GM15510 (cell line): ENCODE results near the gene OSBPL1A.

ENCODE experiments used
- POLR2A ChIP-seq: IDR thresholded peaks from 3 replicates; pipeline ENCODE4 v1.6.1; 2011; ENCODE audit warnings: borderline replicate concordance; ENCODE audit not compliant: insufficient read length; ENCODE audit errors: extremely low read depth

Gene OSBPL1A

DNA sequence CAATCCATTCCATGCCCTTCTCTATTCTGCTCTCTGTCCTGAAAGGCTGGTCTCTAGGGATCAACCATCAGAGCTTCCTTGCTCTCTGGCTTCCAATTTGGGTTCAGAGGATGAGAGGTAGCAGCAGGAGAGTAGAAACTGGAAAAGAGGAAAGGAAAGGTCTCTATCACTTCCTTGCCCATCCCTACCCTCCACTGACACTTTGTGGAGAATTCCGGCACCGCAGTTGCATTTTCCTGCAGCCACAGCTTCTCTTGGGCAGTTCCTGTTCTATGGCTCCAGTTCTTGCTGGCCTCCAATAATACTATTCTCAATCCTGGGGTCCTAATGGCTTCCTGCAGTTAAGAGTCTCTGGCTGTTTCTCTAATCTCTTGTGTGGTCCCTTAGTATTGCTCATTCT lies 15.5 kb upstream of the OSBPL1A start:
- TF ChIP-seq POLR2A = no peak

DNA sequence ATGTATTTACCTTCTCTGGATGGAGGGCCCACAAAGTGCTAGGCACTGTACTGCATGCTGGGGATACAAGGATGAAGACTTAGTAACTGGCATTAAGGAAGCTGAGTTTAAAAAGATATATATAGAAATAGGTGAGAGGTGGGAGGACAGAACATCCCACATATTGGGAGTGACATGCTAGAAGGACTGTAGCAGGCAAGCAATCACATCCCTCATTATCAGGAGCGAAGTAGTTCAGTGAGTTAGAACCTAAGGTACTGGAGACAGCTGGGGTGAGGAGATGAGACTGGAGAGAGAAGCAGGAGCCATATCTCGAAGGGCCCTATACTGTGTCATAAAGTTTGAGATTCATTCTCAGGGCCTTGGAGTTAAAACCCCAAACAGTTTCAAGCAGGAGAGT lies 10.9 kb upstream of the OSBPL1A start:
- no peak for TF ChIP-seq POLR2A

DNA sequence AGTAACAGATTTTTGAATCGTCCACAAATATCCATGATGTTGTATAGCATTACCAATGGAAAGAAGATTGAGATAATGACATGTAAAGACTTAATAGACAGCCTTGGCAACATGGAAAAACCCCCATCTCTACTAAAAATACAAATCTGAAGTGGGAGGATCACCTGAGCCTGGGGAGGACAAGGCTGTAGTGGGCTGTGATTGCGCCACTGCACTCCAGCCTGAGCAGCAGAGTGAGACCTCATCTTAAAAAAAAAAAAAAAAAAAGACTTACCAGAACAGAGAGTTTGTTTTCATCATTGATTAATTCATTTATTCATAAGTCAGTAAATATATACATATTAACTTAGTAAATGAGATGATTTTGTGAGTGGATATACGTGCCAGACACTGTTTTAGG lies 7.0 kb upstream of the OSBPL1A start:
- TF ChIP-seq POLR2A = no peak

DNA sequence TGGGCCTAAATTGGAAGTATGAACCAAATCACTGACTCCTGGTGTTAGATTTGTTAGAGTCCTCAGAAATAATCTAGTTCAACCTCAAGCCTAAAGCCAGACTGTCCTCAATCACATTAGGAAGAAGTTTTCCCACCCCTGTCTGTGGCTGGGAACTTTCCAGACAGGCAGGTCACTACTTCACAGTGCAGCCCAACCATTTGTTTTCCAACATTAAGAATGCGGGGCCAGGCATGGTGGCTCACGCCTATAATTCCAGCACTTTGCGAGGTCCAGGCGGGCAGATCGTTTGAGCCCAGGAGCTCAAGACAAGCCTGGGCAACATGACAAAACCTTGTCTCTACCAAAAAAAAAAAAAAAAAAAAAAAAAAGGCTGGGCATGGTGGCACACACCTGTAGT lies 5.5 kb upstream of the OSBPL1A start:
- TF ChIP-seq POLR2A = no peak

DNA sequence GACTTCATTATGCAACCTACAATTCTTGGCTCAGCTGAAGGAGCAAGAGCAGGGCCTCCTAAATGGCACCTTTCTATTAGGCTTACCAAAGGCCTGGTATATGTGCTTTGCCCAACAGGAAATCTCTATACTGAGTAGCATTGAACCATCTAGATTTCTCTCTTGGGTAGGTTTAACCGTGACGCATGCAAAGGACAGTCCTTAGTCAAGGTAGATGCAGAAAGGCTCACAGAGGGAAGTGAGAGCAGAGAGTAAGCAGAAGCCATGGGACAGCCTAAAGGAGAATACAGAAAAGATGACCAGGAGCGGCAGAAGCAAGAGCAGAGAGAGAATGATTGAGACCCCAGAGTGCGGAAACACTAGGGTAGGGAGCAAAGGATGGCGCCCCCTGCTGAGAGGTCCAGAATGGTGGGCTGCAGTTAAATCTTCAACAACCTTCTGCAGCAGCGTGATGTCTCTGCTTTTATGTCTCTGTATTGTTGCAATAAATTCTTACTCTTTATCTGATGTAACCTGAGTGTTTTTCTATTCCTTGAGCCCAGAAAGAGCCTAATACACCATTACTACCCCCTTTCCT lies 4.7 kb upstream of the OSBPL1A start:
- no peak for TF ChIP-seq POLR2A

DNA sequence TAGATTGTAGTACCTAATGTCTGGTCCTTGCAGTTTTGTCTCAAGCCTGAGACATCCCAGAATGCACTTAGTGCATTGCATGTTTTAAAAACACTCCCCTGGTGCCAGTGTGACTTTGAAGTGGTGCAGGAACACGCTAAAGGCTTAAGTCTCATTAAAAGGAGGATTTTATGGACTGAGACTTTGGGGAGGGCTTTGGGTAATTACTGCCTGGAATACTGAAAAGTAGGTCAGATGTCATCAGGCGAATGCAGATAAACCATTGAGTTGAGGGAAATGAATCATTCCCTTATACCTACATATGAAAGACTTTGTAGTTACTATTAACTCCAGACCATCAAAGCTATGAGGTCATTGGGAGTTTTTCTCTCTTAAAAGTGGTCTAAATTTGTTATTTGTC lies 3.0 kb upstream of the OSBPL1A start:
- no peak for TF ChIP-seq POLR2A

DNA sequence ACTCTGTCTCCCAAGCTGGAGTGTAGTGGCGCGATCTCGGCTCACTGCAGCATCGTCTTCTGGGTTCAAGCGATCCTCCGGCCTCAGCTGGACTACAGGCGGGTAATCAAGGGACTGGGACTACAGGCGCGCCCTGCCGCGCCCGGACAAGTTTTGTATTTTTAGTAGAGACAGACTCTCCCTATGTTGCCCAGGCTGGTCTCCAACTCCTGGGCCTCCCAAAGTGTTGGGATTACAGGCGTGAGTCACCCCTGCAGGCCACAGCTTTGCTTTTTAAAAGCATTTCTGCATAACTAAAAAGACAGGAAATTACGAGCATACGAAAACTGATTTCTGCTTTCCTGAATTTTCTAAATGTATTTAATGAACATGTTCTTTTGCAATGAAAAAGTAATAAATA lies 916 bp upstream of the OSBPL1A start:
- no peak for TF ChIP-seq POLR2A

DNA sequence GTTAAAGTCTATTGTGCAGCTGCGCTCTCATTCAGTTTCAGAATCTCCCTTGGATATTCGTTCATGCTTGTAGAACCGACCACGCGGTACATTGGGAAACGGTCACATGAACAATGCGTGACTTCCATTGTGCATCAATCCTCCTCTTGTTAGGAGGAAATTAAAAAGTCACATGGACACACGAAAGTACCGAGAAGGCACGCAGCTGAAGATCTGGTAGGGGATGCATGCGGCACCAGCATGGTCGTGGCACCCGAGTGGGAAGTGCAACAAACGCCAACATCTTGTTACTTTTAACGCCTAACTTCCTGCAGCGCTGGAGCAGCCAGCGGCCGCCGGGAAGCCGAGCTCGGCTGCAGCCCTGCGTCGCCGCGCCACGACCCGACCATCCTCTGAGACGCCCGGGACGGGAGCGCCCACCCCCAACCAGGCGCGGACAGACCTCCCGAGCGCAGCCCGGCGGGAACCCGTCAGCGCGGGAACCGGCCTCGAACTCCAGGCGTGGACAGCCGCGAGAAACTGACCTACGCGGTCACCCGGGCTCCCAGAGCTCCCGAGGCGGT lies 412 bp downstream of the OSBPL1A start:
- TF ChIP-seq POLR2A = no peak

DNA sequence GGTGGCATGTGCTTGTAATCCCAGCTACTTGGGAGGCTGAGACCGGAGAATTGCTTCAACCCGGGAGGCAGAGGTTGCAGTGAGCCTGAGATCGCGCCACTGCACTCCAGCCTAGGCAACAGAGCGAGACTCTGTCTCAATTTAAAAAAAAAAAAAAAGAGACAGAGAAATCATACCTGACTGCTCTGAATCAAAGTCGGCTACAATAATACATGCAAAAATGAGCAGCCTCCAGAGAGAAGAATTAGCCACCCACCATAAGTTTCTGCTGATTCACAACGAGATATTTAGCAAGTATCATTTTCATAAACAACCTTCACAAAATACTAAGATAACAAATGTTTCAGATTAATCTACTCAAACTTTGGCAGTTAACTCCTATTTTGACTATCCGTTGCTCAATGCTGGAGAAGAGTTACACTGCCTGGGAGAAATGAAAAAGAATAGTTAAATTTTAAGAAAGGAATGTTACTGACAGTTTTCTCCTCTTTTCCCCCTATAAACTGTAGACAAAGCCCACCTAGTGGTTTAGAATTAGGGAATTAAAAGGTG lies 1.5 kb downstream of the OSBPL1A start:
- TF ChIP-seq POLR2A = no peak

DNA sequence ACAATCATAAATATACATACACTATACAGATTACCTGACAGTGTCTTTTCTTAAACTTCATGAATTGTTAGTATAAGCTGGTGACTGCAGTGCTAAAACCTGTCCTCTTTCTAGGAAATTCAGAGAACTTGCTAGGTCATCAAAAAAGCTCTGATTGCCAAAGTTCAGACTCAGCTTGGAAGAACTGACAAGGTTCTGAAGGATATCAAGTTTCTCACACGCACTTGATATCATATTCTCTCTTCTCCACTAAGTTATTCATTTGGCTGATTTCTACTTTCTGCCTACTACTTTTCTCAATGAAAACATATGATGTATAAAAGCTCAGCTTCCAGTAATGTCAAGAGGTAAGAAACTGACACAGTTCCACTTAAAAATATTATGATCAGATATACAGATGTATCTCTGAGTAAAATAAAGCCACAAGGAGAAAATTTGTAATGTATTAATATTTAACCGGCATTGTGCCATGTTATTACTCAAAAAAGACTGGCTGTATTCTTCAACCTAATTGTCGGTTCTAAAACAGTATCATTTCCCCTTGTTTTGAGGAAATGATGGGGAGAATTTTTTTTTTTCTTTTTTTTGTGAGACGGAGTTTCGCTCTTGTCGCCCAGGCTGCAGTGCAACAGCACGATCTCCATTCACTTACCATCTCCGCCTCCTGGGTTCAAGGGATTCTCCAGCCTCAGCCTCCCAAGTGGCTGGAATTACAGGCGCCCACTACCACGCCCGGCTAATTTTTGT lies 2.4 kb downstream of the OSBPL1A start:
- no peak for TF ChIP-seq POLR2A

DNA sequence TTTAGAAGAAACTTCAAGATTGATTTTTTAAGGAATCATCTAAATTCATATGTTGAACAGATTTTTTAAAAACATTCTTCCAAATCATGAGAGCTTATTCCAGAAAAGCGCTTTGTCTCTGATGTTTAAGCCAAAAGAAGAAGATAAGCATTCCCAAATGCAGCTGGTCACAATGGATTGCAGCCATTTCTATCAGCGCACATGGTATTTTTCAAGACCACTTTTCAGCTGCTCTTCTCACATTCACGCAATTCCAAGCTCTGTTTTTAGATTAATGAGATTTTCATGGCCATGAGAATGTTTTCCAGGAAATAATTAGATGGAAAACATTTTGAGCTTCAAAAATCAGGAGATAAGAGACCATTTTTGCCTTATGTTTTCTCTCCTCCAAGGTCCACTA lies 8.7 kb downstream of the OSBPL1A start:
- TF ChIP-seq POLR2A = no peak

DNA sequence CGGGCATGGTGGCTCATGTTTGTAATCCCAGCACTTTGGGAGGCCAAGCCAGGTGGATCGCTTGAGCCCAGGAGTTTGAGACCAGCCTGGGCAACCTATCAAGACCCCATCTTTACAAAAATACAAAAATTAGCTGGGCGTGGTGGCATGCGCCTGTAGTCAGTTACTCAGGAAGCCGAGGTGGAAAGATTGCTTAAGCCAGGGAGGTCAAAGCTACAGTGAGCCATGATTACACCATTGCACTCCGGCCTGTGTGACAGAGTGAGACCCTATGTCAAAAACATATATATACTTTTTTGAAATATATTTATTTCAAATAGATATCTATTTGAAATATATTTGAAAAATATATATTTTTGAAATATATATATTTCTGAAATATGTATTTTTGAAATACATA lies 10.9 kb downstream of the OSBPL1A start:
- no peak for TF ChIP-seq POLR2A

DNA sequence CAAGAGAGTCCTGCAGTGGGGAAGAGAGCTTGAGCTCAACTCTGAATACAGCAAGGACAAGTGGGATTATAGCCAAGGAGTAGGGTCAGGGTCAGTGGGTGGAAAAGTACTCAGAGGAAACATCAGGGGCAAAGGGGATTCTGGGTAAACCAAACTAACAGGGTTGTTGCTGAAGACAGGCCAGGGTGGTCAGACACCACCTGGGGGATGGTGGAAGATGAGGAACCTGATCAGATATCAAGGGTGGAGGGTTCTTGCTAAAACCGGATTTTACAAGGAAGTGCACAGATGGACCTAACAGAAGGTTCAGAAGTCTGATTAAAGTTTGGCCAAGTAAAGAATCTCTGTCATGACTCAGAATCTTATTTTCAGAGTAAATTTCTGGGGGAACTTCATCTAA lies 16.5 kb downstream of the OSBPL1A start:
- TF ChIP-seq POLR2A = no peak

DNA sequence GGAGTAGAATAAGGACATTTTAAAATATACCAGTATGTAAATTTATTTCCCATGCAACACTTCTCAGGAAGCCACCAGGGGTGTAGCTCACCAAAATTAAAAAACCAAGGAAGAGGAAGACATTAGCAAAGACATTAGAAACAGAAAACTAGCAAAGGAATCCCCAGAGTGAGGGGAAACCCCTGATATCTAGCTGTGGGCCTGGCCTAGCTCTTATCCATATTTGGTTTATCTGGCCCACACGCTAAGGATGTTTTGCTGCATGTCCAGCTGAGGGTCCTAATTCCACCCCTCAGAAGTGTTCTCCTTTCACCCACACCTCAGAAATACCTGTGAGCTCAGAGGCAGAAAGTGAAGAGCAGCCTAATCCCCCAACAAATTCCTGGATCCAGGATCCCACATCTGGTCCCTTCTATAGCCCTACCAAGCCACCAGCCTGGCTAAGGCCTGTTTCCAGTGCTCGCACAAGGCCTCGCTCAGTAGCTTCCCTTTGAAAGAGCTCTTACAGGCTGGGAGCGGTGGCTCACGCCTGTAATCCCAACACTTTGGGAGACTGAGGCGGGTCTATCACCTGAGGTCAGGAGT lies 17.4 kb downstream of the OSBPL1A start:
- TF ChIP-seq POLR2A = no peak

DNA sequence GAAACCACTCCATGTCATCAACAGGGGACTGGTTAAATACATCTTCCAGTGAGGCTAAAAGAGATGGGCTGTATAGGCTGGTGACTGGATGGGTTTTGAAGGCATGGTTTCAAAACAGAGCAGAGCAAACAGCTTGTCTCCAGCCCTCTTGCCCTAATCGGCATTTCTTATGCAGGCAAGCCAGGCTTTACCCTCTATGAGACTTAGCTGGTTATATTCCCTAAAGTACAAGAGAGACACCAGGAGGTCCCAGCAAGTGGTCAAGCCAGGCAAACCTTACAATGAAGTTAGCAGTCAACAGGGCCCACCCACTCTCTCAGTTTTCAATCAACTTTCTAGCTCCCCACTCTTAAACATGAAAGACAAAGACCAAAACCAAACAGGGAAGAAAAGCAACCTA lies 19.0 kb downstream of the OSBPL1A start:
- TF ChIP-seq POLR2A = no peak

DNA sequence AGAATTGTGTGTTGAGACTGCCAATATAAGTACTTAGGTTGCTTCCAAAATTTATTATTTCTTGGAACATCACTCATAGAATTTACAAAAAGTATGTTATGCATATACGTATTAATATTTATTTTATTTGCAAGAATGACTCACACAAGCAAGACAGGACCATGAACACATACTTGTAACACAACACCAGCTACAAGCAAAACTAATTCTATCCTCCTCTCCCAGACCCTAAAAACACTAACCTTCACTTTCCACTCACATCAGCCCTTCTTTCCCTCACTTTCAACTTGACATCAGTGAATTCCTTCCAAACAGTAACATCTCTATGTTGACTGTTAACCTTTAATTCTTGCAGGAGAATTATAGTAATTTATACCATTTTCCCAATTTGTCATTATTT lies 24.3 kb downstream of the OSBPL1A start:
- no peak for TF ChIP-seq POLR2A

DNA sequence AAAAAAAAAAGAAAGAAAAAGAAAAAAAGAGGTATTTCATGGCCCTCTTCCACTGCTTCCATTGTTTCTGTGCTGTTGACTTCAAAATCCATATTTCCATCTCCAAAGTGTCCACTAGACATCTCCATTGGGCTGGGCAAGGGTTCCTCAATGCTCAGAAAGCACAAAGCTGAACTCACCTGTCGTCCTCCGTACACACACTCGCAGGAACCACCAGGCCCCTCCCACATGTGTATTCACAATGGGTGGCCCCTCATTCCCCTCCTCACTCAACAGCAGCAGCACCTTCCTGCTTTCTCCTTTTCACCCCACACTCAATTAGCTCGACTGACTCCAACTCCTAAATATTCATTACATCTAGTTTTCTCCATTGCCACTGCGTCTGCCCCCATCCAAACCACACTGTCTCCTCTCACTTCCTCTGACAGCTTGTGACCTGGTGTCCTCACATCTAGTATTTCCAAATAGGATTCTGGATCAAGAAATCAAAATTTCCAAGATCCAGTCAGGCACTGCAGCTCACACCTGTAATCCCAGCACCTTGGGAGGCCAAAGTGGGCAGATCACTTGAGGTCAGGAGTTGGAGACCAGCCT lies 25.2 kb downstream of the OSBPL1A start:
- TF ChIP-seq POLR2A = no peak
